ENCODE data around the gene NECTIN2.
A peak's percentile ranks its signal among the peaks of the same experiment; 100 is the strongest.
"Not testable (repeated sequence)": the region's sequence is repeated elsewhere in the genome, so short reads cannot be mapped to it uniquely, and the experiment has no call there.

Gene NECTIN2

DNA sequence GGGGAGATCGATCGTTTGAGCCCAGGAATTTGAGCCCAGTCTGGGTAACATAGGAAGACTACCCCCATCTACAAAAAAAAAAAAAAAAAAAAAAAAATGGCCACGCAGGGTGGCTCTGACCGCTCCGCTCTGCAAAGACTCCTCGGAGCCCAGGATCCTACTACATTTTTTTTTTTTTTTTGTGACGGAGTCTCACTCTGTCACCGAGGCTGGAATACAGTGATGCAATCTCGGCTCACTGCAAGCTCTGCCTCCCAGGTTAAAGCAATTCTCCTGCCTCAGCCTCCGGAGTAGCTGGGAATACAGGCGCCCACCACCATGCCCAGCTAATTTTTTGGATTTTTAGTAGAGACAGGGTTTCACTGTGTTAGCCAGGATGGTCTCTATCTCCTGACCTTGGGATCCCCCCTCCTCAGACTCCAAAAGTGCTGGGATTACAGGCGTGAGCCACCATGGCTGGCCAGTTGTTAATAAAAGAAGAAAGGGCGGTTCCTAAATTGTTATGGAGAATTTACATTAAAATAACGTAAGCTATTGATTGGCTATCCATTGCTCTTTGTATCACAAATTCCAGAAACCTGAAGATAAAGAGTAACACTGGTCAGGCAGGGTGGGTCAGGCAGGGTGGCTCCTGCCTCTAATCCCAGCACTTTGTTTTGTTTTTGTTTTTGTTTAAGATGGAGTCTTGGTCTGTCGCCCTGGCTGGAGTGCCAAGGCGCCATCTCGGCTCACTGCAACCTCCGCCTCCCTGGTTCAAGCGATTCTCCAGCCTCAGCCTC is 36.7 kb downstream of the NECTIN2 start:
- not testable (repeated sequence) for DNase-seq; H3K9ac ChIP-seq (ENCODE audit: low read length); H3K4me2 ChIP-seq (ENCODE audit: low read length, poor library complexity, severe bottlenecking); H3K4ac ChIP-seq (ENCODE audit: low read depth in 1 of 2, low read length in 2 of 2); H3K18ac ChIP-seq (ENCODE audit: low read depth in 1 of 2, low read length in 2 of 2); H2AK5ac ChIP-seq (ENCODE audit: low read length, severe bottlenecking); H4K91ac ChIP-seq (ENCODE audit: low read length); H3K27me3 ChIP-seq (ENCODE audit: control insufficient read depth in 1 of 2, insufficient read depth in 1 of 2, low read length in 2 of 2); H2BK15ac ChIP-seq (ENCODE audit: low read depth, poor library complexity, severe bottlenecking); H3K23ac ChIP-seq (ENCODE audit: low read length in 2 of 2); H2BK5ac ChIP-seq (ENCODE audit: low read depth, low read length, poor library complexity, severe bottlenecking); H4K8ac ChIP-seq (ENCODE audit: low read length); H3K27ac ChIP-seq (ENCODE audit: low read length, poor library complexity, severe bottlenecking); H3K9me3 ChIP-seq (ENCODE audit: control insufficient read depth, low read length); H2AFZ ChIP-seq (ENCODE audit: low read depth, low read length); H3K14ac ChIP-seq (ENCODE audit: low read length in 2 of 2); H2BK120ac ChIP-seq (ENCODE audit: low read depth, low read length); H2BK12ac ChIP-seq (ENCODE audit: low read length in 2 of 2); H3K4me3 ChIP-seq (ENCODE audit: insufficient read depth in 1 of 2, low read depth in 1 of 2, low read length in 2 of 2)
- 96% methylated on average over 17 of the region's 19 CpGs for WGBS
- H3K79me1 ChIP-seq (replicated peaks; ENCODE audit: low read length, poor library complexity, severe bottlenecking), result peaks cover 24% of the 10 kb centered on the region
- H3K4me1 ChIP-seq (ENCODE audit: control insufficient read depth, insufficient read depth, low read depth, low read length), result peaks cover 16% of the 10 kb centered on the region
- H3K36me3 ChIP-seq (ENCODE audit: control insufficient read depth in 1 of 2, insufficient read depth in 2 of 2, low read depth in 1 of 2, low read length in 2 of 2), result peaks cover 43 to 65% of the 10 kb centered on the region in 2 experiments

DNA sequence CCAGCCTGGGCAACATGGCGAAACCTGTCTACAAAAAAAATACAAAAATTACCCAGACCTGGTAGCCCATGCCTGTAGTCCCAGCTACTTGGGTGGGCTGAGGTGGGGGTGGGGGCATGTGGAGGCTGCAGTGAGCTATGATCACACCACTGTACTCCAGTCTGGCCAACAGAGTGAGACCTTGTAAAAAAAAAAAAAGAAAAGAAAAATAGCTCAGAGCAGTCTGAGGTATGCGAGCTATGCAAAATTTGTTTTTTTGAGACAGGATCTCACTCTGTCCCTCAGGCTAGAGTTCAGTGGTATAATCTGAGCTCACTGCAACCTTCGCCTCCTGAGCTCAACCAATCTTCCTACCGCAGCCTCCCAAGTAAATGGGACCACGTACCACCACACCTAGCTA is 37.8 kb downstream of the NECTIN2 start:
- Histone ChIP-seq H2BK12ac (ENCODE audit: low read length in 2 of 2) (no peak overlapping the region), H3K9ac (ENCODE audit: low read length) (no peak overlapping the region), H2AFZ (ENCODE audit: low read depth, low read length) (no peak overlapping the region), H2BK120ac (ENCODE audit: low read depth, low read length) (no peak overlapping the region), H3K4me3 (ENCODE audit: insufficient read depth in 1 of 2, low read depth in 1 of 2, low read length in 2 of 2) (no peak overlapping the region), H2AK5ac (ENCODE audit: low read length, severe bottlenecking) (no peak overlapping the region), H3K4ac (ENCODE audit: low read depth in 1 of 2, low read length in 2 of 2) (no peak overlapping the region), H3K18ac (ENCODE audit: low read depth in 1 of 2, low read length in 2 of 2) (no peak overlapping the region), H3K23ac (ENCODE audit: low read length in 2 of 2) (no peak overlapping the region), H2BK5ac (ENCODE audit: low read depth, low read length, poor library complexity, severe bottlenecking) (no peak overlapping the region), H3K27me3 (ENCODE audit: control insufficient read depth in 1 of 2, insufficient read depth in 1 of 2, low read length in 2 of 2) (no peaks in the 10 kb centered on the region), H4K8ac (ENCODE audit: low read length) (no peak overlapping the region), H3K27ac (ENCODE audit: low read length, poor library complexity, severe bottlenecking) (peak overlapping the region; percentile 54), H3K36me3 (ENCODE audit: control insufficient read depth in 1 of 2, insufficient read depth in 2 of 2, low read depth in 1 of 2, low read length in 2 of 2) (peaks cover 44 to 65% of the 10 kb centered on the region in 2 experiments), H3K4me1 (ENCODE audit: control insufficient read depth, insufficient read depth, low read depth, low read length) (peaks cover 16% of the 10 kb centered on the region), H4K91ac (ENCODE audit: low read length) (no peak overlapping the region), H3K4me2 (ENCODE audit: low read length, poor library complexity, severe bottlenecking) (no peak overlapping the region), H3K14ac (ENCODE audit: low read length in 2 of 2) (no peak overlapping the region), H2BK15ac (ENCODE audit: low read depth, poor library complexity, severe bottlenecking) (no peak overlapping the region), H3K9me3 (ENCODE audit: control insufficient read depth, low read length) (no peaks in the 10 kb centered on the region), H3K79me1 (replicated peaks; ENCODE audit: low read length, poor library complexity, severe bottlenecking) (peaks cover 14% of the 10 kb centered on the region)
- WGBS, result 97% methylated on average over 4 of the region's 5 CpGs
- DNase-seq, result no peak

DNA sequence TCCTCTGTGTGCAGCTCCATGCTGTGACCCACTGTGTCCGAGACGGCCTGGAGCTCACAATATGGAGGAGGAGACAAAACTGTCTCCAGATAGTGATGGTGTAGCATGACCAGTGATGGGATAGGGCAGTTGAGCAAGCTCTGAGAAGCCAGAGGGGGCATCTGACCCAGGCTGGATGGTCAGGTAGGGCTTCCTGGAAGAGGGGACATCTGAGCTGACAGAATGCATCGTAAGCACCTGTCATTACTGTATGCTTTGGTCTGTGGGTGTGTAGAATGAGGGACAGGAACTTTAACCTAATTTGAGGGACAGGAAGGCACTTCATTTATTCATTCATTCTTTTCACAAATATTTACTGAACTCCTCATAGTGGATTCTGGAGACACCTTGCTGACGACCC is 38.5 kb downstream of the NECTIN2 start:
- Histone ChIP-seq H3K23ac (ENCODE audit: low read length in 2 of 2) (no peak overlapping the region), H3K4me3 (ENCODE audit: insufficient read depth in 1 of 2, low read depth in 1 of 2, low read length in 2 of 2) (no peak overlapping the region), H3K9ac (ENCODE audit: low read length) (no peak overlapping the region), H2BK12ac (ENCODE audit: low read length in 2 of 2) (no peak overlapping the region), H2BK120ac (ENCODE audit: low read depth, low read length) (no peak overlapping the region), H3K27ac (ENCODE audit: low read length, poor library complexity, severe bottlenecking) (peak overlapping the region; percentile 4), H3K79me1 (replicated peaks; ENCODE audit: low read length, poor library complexity, severe bottlenecking) (peaks cover 10% of the 10 kb centered on the region), H3K9me3 (ENCODE audit: control insufficient read depth, low read length) (no peaks in the 10 kb centered on the region), H2AK5ac (ENCODE audit: low read length, severe bottlenecking) (no peak overlapping the region), H4K8ac (ENCODE audit: low read length) (no peak overlapping the region), H3K36me3 (ENCODE audit: control insufficient read depth in 1 of 2, insufficient read depth in 2 of 2, low read depth in 1 of 2, low read length in 2 of 2) (peaks cover 45 to 59% of the 10 kb centered on the region in 2 experiments), H2BK15ac (ENCODE audit: low read depth, poor library complexity, severe bottlenecking) (no peak overlapping the region), H4K91ac (ENCODE audit: low read length) (no peak overlapping the region), H3K27me3 (ENCODE audit: control insufficient read depth in 1 of 2, insufficient read depth in 1 of 2, low read length in 2 of 2) (no peaks in the 10 kb centered on the region), H3K4ac (ENCODE audit: low read depth in 1 of 2, low read length in 2 of 2) (no peak overlapping the region), H3K18ac (ENCODE audit: low read depth in 1 of 2, low read length in 2 of 2) (no peak overlapping the region), H3K4me2 (ENCODE audit: low read length, poor library complexity, severe bottlenecking) (no peak overlapping the region), H3K14ac (ENCODE audit: low read length in 2 of 2) (no peak overlapping the region), H2AFZ (ENCODE audit: low read depth, low read length) (no peak overlapping the region), H2BK5ac (ENCODE audit: low read depth, low read length, poor library complexity, severe bottlenecking) (no peak overlapping the region), H3K4me1 (ENCODE audit: control insufficient read depth, insufficient read depth, low read depth, low read length) (peaks cover 12% of the 10 kb centered on the region)
- 97% methylated on average over 2 of the region's 4 CpGs for WGBS
- no peak for DNase-seq

DNA sequence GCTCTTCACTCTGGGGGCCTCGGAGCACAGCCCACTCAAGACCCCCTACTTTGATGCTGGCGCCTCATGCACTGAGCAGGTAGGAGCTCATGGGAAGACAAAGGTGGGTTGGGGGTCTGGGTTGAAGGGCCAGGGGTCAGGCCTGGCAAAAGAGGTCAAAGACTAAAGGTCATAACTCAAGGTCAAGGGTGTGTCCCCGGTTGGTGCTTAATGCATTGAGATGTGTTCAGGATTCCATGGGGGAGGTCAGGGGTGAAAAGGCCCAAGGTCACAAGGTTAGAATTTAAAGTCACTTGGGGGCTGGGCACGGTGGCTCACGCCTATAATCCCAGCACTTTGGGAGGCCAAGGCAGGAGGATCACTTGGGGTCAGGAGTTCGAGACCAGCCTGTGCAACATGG is 40.0 kb downstream of the NECTIN2 start:
- Histone ChIP-seq H3K18ac (ENCODE audit: low read depth in 1 of 2, low read length in 2 of 2) (no peak overlapping the region), H3K4me2 (ENCODE audit: low read length, poor library complexity, severe bottlenecking) (no peak overlapping the region), H4K8ac (ENCODE audit: low read length) (no peak overlapping the region), H3K4me3 (ENCODE audit: insufficient read depth in 1 of 2, low read depth in 1 of 2, low read length in 2 of 2) (no peak overlapping the region), H2BK15ac (ENCODE audit: low read depth, poor library complexity, severe bottlenecking) (no peak overlapping the region), H3K4me1 (ENCODE audit: control insufficient read depth, insufficient read depth, low read depth, low read length) (peaks cover 12% of the 10 kb centered on the region), H3K4ac (ENCODE audit: low read depth in 1 of 2, low read length in 2 of 2) (no peak overlapping the region), H3K27ac (ENCODE audit: low read length, poor library complexity, severe bottlenecking) (no peak overlapping the region), H2AK5ac (ENCODE audit: low read length, severe bottlenecking) (no peak overlapping the region), H3K23ac (ENCODE audit: low read length in 2 of 2) (no peak overlapping the region), H2AFZ (ENCODE audit: low read depth, low read length) (no peak overlapping the region), H4K91ac (ENCODE audit: low read length) (no peak overlapping the region), H3K79me1 (replicated peaks; ENCODE audit: low read length, poor library complexity, severe bottlenecking) (peaks cover 10% of the 10 kb centered on the region), H2BK12ac (ENCODE audit: low read length in 2 of 2) (no peak overlapping the region), H3K9me3 (ENCODE audit: control insufficient read depth, low read length) (no peaks in the 10 kb centered on the region), H3K36me3 (ENCODE audit: control insufficient read depth in 1 of 2, insufficient read depth in 2 of 2, low read depth in 1 of 2, low read length in 2 of 2) (peaks cover 42 to 51% of the 10 kb centered on the region in 2 experiments), H2BK5ac (ENCODE audit: low read depth, low read length, poor library complexity, severe bottlenecking) (no peak overlapping the region), H3K14ac (ENCODE audit: low read length in 2 of 2) (no peak overlapping the region), H2BK120ac (ENCODE audit: low read depth, low read length) (no peak overlapping the region), H3K27me3 (ENCODE audit: control insufficient read depth in 1 of 2, insufficient read depth in 1 of 2, low read length in 2 of 2) (no peaks in the 10 kb centered on the region), H3K9ac (ENCODE audit: low read length) (no peak overlapping the region)
- 98% methylated on average over 5 of the region's 6 CpGs for WGBS
- no peak for DNase-seq
